Spinal cord (tissue), 10 donors: ENCODE results near the gene EXOC6B. TPM values are rescaled to one million over a fixed set of nuclear protein-coding genes. Genes with fewer than 3 reads are reported as not detected.

Experiments
- DNase-seq, 6 donors: peaks; one replicate each; pipeline versions ENCODE4 v3.0.0 to v3.0.0-alpha.2; 2013 to 2015; ENCODE audit warnings: low spot score in 6 of 6, low read depth in 4 of 6
- H3K27ac ChIP-seq: one replicate; pipeline ENCODE4 v1.5.1; 2013; ENCODE audit warnings: low read depth, low read length, control low read depth
- H3K27me3 ChIP-seq: one replicate; pipeline ENCODE4 v1.6.1; 2013; ENCODE audit warnings: low read length; ENCODE audit not compliant: control insufficient read depth, insufficient read depth
- H3K36me3 ChIP-seq: one replicate; pipeline ENCODE4 v1.6.1; 2013; ENCODE audit warnings: low read length; ENCODE audit not compliant: control insufficient read depth, insufficient read depth
- H3K4me1 ChIP-seq: one replicate; pipeline ENCODE4 v1.6.1; 2013; ENCODE audit warnings: low read length; ENCODE audit not compliant: control insufficient read depth, insufficient read depth
- H3K4me3 ChIP-seq: one replicate; pipeline ENCODE4 v1.5.1; 2013; ENCODE audit warnings: low read depth, low read length, control low read depth
- H3K9me3 ChIP-seq: one replicate; pipeline ENCODE4 v1.6.1; 2013; ENCODE audit warnings: low read length; ENCODE audit not compliant: control insufficient read depth, insufficient read depth
- WGBS: methylation state at CpG from one replicate; pipeline ENCODE4 v1.1.5; 2013; ENCODE audit warnings: missing lambda C conversion rate; ENCODE audit not compliant: insufficient coverage; 5-methylcytosine and 5-hydroxymethylcytosine counted together
- polyA plus RNA-seq, 2 donors: library from polyadenylated mRNA; unstranded; fragments of 120-200 nt; gene quantifications; one replicate each; pipeline ENCODE4 v1.2.1, GENCODE V29; 2013; ENCODE audit not compliant: insufficient read length in 2 of 2
- total RNA-seq, 2 donors: library from RNA; depleted of rRNA in 1 of 2; stranded (reverse); fragments of 120-200 nt in 1 of 2; fragments of >200 nt in 1 of 2; gene quantifications; one replicate each; pipeline versions ENCODE4 v1.2.3 to v1.2.4, GENCODE V29; 2013 to 2014
- donor health status: healthy.

Gene EXOC6B
- total and polyA plus RNA-seq, 4 donors = 29.4 to 76.8 (median 38.0) TPM

DNA sequence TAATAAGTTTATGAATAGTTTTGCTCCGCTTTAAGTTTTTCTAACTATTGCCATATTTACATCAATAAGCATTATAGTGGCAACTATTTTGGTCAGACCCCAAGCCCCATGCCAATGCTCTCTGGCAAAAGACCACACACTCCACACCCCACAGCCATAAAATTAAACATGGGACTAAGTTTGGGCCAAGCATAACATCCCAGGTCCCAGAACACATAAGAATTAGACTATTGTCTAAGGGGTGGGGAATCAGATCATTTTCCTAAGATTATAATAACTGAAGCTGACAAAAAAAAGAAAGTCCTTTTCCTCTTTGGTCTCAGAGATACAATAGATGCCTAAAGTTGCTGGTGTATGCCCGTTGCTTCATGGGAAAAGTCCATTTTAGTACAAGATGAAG, 46.3 kb downstream of the EXOC6B start:
- Histone ChIP-seq H3K4me3 (no peak overlapping the region), H3K9me3 (no peaks in the 10 kb centered on the region), H3K4me1 (no peaks in the 10 kb centered on the region), H3K27ac (no peak overlapping the region), H3K36me3 (no peaks in the 10 kb centered on the region), H3K27me3 (no peaks in the 10 kb centered on the region)
- DNase-seq = no peak
- no CpG with 5 or more reads among the region's 2 CpGs for WGBS

- no peak for DNase-seq
- H3K27ac ChIP-seq = no peak overlapping the region
- WGBS = no CpG with 5 or more reads among the region's 1 CpG
- H3K4me3 ChIP-seq = no peak overlapping the region
- no peaks in the 10 kb centered on the region for H3K27me3 ChIP-seq
- no peaks in the 10 kb centered on the region for H3K4me1 ChIP-seq
- H3K36me3 ChIP-seq = no peaks in the 10 kb centered on the region
- no peaks in the 10 kb centered on the region for H3K9me3 ChIP-seq
These were observed 47.4 kb downstream of the EXOC6B start for GRCh38 chr2:72778410-72778809.

GRCh38 chr2:72770879-72771461, 54.9 kb downstream of the EXOC6B start:
- no peaks in the 10 kb centered on the region for H3K36me3 ChIP-seq

GRCh38 chr2:72765997-72766609, 59.7 kb downstream of the EXOC6B start:
- Histone ChIP-seq H3K4me1 (no peaks in the 10 kb centered on the region), H3K4me3 (no peak overlapping the region), H3K9me3 (peaks cover 14% of the 10 kb centered on the region), H3K27ac (no peak overlapping the region), H3K36me3 (no peaks in the 10 kb centered on the region), H3K27me3 (no peaks in the 10 kb centered on the region)
- no CpG with 5 or more reads among the region's 2 CpGs for WGBS
- DNase-seq = no peak

More at GRCh38 chr2:72770879-72771461, 54.9 kb downstream of the EXOC6B start:
- no CpG with 5 or more reads among the region's 2 CpGs for WGBS
- Histone ChIP-seq H3K4me3 (no peak overlapping the region), H3K27ac (no peak overlapping the region), H3K27me3 (no peaks in the 10 kb centered on the region), H3K4me1 (no peaks in the 10 kb centered on the region), H3K9me3 (no peaks in the 10 kb centered on the region)
- DNase-seq = peak; percentile 46 to 93 (median 62)

DNA sequence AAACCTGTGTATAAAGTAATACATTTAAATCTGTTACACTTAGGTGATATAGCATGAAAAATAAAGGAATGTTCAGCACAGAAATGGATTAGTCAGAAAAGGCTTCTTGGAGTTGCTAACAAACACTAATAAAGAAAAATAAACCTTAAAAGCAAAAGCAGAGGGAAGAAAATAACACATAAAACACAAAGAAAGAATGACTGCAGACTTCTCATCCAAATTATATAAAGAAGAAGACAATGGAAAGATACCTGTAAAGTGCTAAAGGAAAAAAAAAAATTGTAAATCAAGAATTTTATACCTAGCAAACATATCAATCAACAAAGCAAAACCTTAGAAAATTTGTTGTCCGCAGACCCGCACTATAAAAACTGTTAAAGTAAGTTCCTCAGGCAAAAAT, 63.6 kb downstream of the EXOC6B start:
- no peak for DNase-seq
- no peak overlapping the region for H3K27ac ChIP-seq
- H3K9me3 ChIP-seq = peaks cover 14% of the 10 kb centered on the region
- no peaks in the 10 kb centered on the region for H3K36me3 ChIP-seq
- WGBS = no CpG with 5 or more reads among the region's 2 CpGs
- no peaks in the 10 kb centered on the region for H3K4me1 ChIP-seq
- no peaks in the 10 kb centered on the region for H3K27me3 ChIP-seq
- no peak overlapping the region for H3K4me3 ChIP-seq

GRCh38 chr2:72759755-72760154, 66.1 kb downstream of the EXOC6B start:
- DNase-seq = no peak
- H3K9me3 ChIP-seq = peaks cover 14% of the 10 kb centered on the region
- H3K4me3 ChIP-seq = no peak overlapping the region
- WGBS = no CpG with 5 or more reads among the region's 1 CpG
- H3K27ac ChIP-seq = no peak overlapping the region
- H3K4me1 ChIP-seq = no peaks in the 10 kb centered on the region
- H3K36me3 ChIP-seq = no peaks in the 10 kb centered on the region
- H3K27me3 ChIP-seq = no peaks in the 10 kb centered on the region

DNA sequence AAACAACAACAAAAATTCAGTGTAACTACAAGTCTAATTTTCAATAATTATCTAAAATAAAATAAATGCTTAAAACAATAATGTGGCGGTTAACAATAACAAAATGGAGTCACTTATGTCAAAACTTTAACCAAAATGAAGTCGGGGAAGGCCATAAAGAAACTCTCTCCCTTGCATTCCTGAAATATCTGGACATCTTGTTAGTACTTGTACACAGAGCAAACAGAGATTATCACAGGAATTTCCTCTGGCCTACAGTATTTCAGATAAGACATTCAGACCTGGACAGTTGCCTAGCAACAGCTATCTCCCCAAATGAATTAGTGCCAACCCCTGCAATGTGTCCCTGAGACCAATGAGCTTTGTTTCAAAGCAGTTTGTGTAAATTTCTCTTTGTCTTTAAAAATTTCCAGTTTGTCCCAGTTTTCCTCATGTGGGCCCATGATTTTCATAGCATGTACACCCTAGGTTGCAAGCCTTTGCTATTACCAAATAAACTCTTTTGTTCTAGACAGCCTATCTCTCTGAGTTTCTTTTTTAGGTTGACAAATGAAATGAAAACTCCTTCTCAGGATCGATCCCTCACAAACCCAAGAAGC, 68.6 kb downstream of the EXOC6B start:
- Histone ChIP-seq H3K4me1 (no peaks in the 10 kb centered on the region), H3K9me3 (peaks cover 5% of the 10 kb centered on the region), H3K4me3 (no peak overlapping the region), H3K27ac (no peak overlapping the region), H3K36me3 (no peaks in the 10 kb centered on the region), H3K27me3 (no peaks in the 10 kb centered on the region)
- WGBS = 67% methylated on average over 1 of the region's 3 CpGs
- DNase-seq = peak in 2 of 6 donors; percentile 15 to 67

DNA sequence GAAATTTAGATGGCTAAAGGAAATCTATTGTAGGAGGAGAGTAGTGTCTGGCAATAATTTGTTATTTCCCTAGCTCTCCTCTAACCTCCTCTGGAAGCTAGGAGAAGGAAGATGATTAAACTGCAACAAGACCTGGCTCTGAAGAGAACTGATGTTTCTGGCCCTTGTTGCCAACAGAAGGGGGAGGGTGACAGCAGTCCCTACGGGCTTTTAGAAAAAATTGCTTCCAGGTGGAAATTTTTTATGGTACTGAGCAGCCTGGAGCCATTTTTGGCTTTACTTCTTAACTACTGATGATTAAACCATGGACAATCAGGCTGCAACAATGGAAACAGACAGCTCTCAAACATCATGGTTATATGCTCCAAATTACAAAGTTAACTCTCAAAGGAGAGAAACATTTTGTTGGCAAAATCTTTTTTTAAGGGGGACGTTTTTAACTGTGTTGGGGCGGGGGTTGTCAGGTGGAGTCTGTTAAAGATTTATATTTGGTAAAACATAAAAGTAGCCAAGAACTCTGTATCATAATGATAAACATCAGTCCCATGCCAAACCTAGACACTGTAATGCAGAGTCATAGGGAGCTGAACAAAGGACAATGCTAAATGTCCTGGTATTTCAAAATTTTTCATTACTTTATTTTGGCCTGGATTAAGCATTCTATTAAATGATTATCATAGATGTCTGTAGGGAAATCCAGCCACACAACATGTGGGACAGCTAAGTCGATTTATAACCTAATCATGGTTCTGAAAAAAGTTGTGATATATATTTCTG, 70.0 kb downstream of the EXOC6B start:
- H3K27me3 ChIP-seq = no peaks in the 10 kb centered on the region
- H3K36me3 ChIP-seq = no peaks in the 10 kb centered on the region
- peak in 1 of 6 donors; percentile 36 for DNase-seq
- no peaks in the 10 kb centered on the region for H3K4me1 ChIP-seq
- no peaks in the 10 kb centered on the region for H3K9me3 ChIP-seq
- H3K27ac ChIP-seq = no peak overlapping the region
- no CpG with 5 or more reads among the region's 4 CpGs for WGBS
- no peak overlapping the region for H3K4me3 ChIP-seq

- Histone ChIP-seq H3K9me3 (no peaks in the 10 kb centered on the region), H3K4me1 (no peaks in the 10 kb centered on the region), H3K36me3 (no peaks in the 10 kb centered on the region), H3K27ac (no peak overlapping the region), H3K27me3 (no peaks in the 10 kb centered on the region), H3K4me3 (no peak overlapping the region)
- DNase-seq = no peak
- WGBS = no CpG with 5 or more reads among the region's 3 CpGs
These were observed 71.1 kb downstream of the EXOC6B start for GRCh38 chr2:72754628-72755320.
